HCT116 (cell line): ENCODE measurements around the gene HBP1. TPM values are rescaled to one million over a fixed set of nuclear protein-coding genes. Genes with fewer than 3 reads are reported as not detected.

Experiments
- ATAC-seq: fragments of 200-7000 bp; cut with Tn5 transposase; 2 replicates; pipeline ENCODE4 v1.9.1; 2020; ENCODE audit warnings: mild to moderate bottlenecking, moderate library complexity
- BruUV-seq: library from RNA; stranded (reverse); fragments of 400-500 nt; replicated peaks from 2 replicates; lab custom pipeline; 2021; lab: Mats Ljungman, UMichigan
- CTCF ChIA-PET: fragments of 300-600 bp; sonication (Branson Sonifier 250); formaldehyde crosslinking; loops from one replicate; lab custom pipeline; 2021; ENCODE audit warnings: antibody characterized with exemption; lab: Charles Lee
- POLR2A ChIA-PET: fragments of 300-600, 350-600 bp; sonication (Branson Sonifier 250); formaldehyde crosslinking; loops from one replicate; lab custom pipeline; 2021; ENCODE audit warnings: antibody characterized with exemption; lab: Charles Lee
- RAD21 ChIA-PET, 2 experiments: fragments of 300-600 bp; sonication (Branson Sonifier 250); formaldehyde crosslinking; loops; one replicate each; lab custom pipeline; 2023; ENCODE audit warnings: low total read pairs in 2 of 2; ENCODE audit not compliant: uncharacterized antibody in 2 of 2, unreplicated experiment in 2 of 2, low non-redundant PET in 1 of 2; lab: Charles Lee
- DNase-seq: peaks from one replicate; pipeline ENCODE4 v3.0.0-alpha.2; 2010; ENCODE audit warnings: low read depth, low spot score
- H2AFZ ChIP-seq: fragments of 200-600 bp; shearing (Covaris generic), sonication (generic); 2 replicates; pipeline ENCODE4 v1.6.1; 2017; ENCODE audit warnings: low read depth, mixed run types, mixed read lengths, antibody characterized with exemption, low read length; ENCODE audit not compliant: poor library complexity, severe bottlenecking
- H3K27ac ChIP-seq: 2 replicates; pipeline ENCODE4 v1.5.1; 2012; ENCODE audit warnings: low read depth, low read length
- H3K27me3 ChIP-seq: fragments of 200-600 bp; sonication (generic); 2 replicates; pipeline ENCODE4 v1.6.1; 2016; ENCODE audit warnings: mixed run types, low read length, mixed read lengths; ENCODE audit not compliant: insufficient read depth
- H3K36me3 ChIP-seq, 2 experiments: fragments of 200-500 bp in 1 of 2; fragments of 200-600 bp in 1 of 2; sonication (Bioruptor generic) in 1 of 2; sonication (generic) in 1 of 2; 2 replicates each; pipeline versions ENCODE4 v1.5.1 to v1.6.1; 2014 to 2016; ENCODE audit warnings: low read length in 2 of 2, inconsistent platforms in 1 of 2, mixed read lengths in 1 of 2, mixed run types in 1 of 2; ENCODE audit not compliant: insufficient read depth in 2 of 2, control insufficient read depth in 1 of 2
- H3K4me1 ChIP-seq, 2 experiments: fragments of 200-600 bp in 1 of 2; sonication (generic) in 1 of 2; 2 replicates each; pipeline versions ENCODE4 v1.5.1 to v1.6.1; 2012 to 2017; ENCODE audit warnings: low read length in 2 of 2, inconsistent platforms in 1 of 2, mild to moderate bottlenecking in 1 of 2, mixed read lengths in 1 of 2, mixed run types in 1 of 2, moderate library complexity in 1 of 2; ENCODE audit not compliant: insufficient read depth in 2 of 2, control insufficient read depth in 1 of 2
- H3K4me2 ChIP-seq: fragments of 200-600 bp; sonication (generic); 2 replicates; pipeline ENCODE4 v1.6.1; 2017; ENCODE audit warnings: mixed run types, low read length, mixed read lengths
- H3K4me3 ChIP-seq, 2 experiments: fragments of 200-600 bp in 1 of 2; sonication (generic) in 1 of 2; replicated peaks in 1 of 2; 2 replicates each; pipeline ENCODE4 v1.5.1; 2011 to 2016; ENCODE audit warnings: low read length in 2 of 2, control low read depth in 1 of 2, low read depth in 1 of 2, mild to moderate bottlenecking in 1 of 2, mixed read lengths in 1 of 2, mixed run types in 1 of 2
- H3K79me2 ChIP-seq: fragments of 200-600 bp; sonication (generic); 2 replicates; pipeline ENCODE4 v1.6.1; 2017; ENCODE audit warnings: mild to moderate bottlenecking, mixed run types, low read length, moderate library complexity, mixed read lengths; ENCODE audit not compliant: insufficient read depth
- H3K9ac ChIP-seq: fragments of 200-600 bp; sonication (generic); 2 replicates; pipeline ENCODE4 v1.6.1; 2016; ENCODE audit warnings: low read length, mixed read lengths
- H3K9me2 ChIP-seq: fragments of 200-600 bp; sonication (generic), shearing (Covaris generic); 2 replicates; pipeline ENCODE4 v1.6.1; 2017; ENCODE audit warnings: mixed run types, mild to moderate bottlenecking, moderate library complexity; ENCODE audit not compliant: insufficient read depth
- H3K9me3 ChIP-seq, 2 experiments: fragments of 200-500 bp in 1 of 2; fragments of 200-600 bp in 1 of 2; sonication (Bioruptor generic) in 1 of 2; sonication (generic) in 1 of 2; 2 replicates each; pipeline ENCODE4 v1.6.1; 2014 to 2017; ENCODE audit warnings: low read length in 2 of 2, mixed read lengths in 2 of 2, inconsistent platforms in 1 of 2, low read depth in 1 of 2, mild to moderate bottlenecking in 1 of 2, mixed run types in 1 of 2, moderate library complexity in 1 of 2; ENCODE audit not compliant: control insufficient read depth in 1 of 2, insufficient read depth in 1 of 2
- H4K20me1 ChIP-seq: fragments of 200-600 bp; sonication (generic), shearing (Covaris generic); 2 replicates; pipeline ENCODE4 v1.6.1; 2017; ENCODE audit warnings: mixed run types, mild to moderate bottlenecking, moderate library complexity; ENCODE audit not compliant: insufficient read depth
- CEBPB ChIP-seq: IDR thresholded peaks from 2 replicates; pipeline ENCODE4 v1.6.1; 2012; ENCODE audit warnings: low read depth
- CTCF ChIP-seq, 3 experiments: fragments of 200-600 bp in 1 of 3; sonication (generic) in 1 of 3; IDR thresholded peaks in 2 of 3; conservative IDR thresholded peaks in 1 of 3; 2 replicates each; pipeline ENCODE4 v1.5.1; 2012 to 2017; ENCODE audit warnings: low read depth in 2 of 3, low read length in 2 of 3, antibody characterized with exemption in 1 of 3, borderline replicate concordance in 1 of 3, control low read depth in 1 of 3, mild to moderate bottlenecking in 1 of 3, mixed read lengths in 1 of 3, mixed run types in 1 of 3, moderate library complexity in 1 of 3; ENCODE audit not compliant: insufficient read depth in 1 of 3
- EGR1 ChIP-seq: IDR thresholded peaks from 2 replicates; pipeline ENCODE4 v1.6.1; 2012; ENCODE audit warnings: low read depth
- FOSL1 ChIP-seq: IDR thresholded peaks from 2 replicates; pipeline ENCODE4 v1.6.1; 2012; ENCODE audit warnings: low read depth
- MAX ChIP-seq: IDR thresholded peaks from 2 replicates; pipeline ENCODE4 v1.6.1; 2012
- POLR2AphosphoS5 ChIP-seq: IDR thresholded peaks from 2 replicates; pipeline ENCODE4 v1.6.1; 2011; ENCODE audit warnings: mild to moderate bottlenecking, low read depth, low read length, moderate library complexity
- RAD21 ChIP-seq: IDR thresholded peaks from 2 replicates; pipeline ENCODE4 v1.6.1; 2012; ENCODE audit warnings: low read depth, mild to moderate bottlenecking
- SP1 ChIP-seq: IDR thresholded peaks from 2 replicates; pipeline ENCODE4 v1.6.1; 2012; ENCODE audit warnings: low read depth
- YY1 ChIP-seq: IDR thresholded peaks from 2 replicates; pipeline ENCODE4 v1.6.1; 2011; ENCODE audit warnings: low read length, low read depth, moderate library complexity, mild to moderate bottlenecking; ENCODE audit not compliant: insufficient replicate concordance; ENCODE audit errors: extremely low read depth
- intact Hi-C: fragments of 100-400 bp; cut with micrococcal nuclease; formaldehyde crosslinking; loops from 2 replicates; pipeline ENCODE4 v1.10.0; 2022
- total RNA-seq: library from RNA; stranded (reverse); gene quantifications from one replicate; pipeline ENCODE4 v1.2.1, GENCODE V29; 2021; ENCODE audit not compliant: unreplicated experiment

The HBP1 gene
- total RNA-seq, 1 experiment from 2014 or later, result 24.3 TPM

- peaks cover 5 to 18% of the 10 kb centered on the region in 2 experiments; a peak in 3 of 4 replicates for H3K4me1 ChIP-seq
Measured at GRCh38 chr7:107167483-107168232, 1.1 kb upstream of the HBP1 start.

More at GRCh38 chr7:107167483-107168232, 1.1 kb upstream of the HBP1 start:
- H2AFZ ChIP-seq, result peak overlapping the region; percentile 98
- peak overlapping the region; percentile 67 for H3K27ac ChIP-seq
- H3K79me2 ChIP-seq, result peaks cover 26% of the 10 kb centered on the region
- no peaks in the 10 kb centered on the region for H4K20me1 ChIP-seq
- intact Hi-C loops, result loop anchor here (5.0 kb wide), 1 partner anchor 505 kb away; the partner anchor contains the start of gene CCDC71L
- TF ChIP-seq EGR1 (peak; percentile 89), POLR2AphosphoS5 (peak; percentile 38; the same call in 1 of the 2 replicates), MAX (no peak), CEBPB (peak; percentile 85), FOSL1 (peak; percentile 18; the same call in 1 of the 2 replicates), YY1 (peak; percentile 76), RAD21 (no peak), SP1 (no peak; the same call in 1 of the 2 replicates), CTCF (IDR thresholded peaks at IDR 0.05 in 2 of 3, conservative IDR thresholded peaks at IDR 0.05 in 1 of 3; ENCODE audit: borderline replicate concordance in 1 of 3, insufficient read depth in 1 of 3, low read depth in 2 of 3, low read length in 2 of 3) (peak; percentile 3 to 39 (median 26); a peak in 3 of 6 replicates)
- ATAC-seq (no peak), DNase-seq (peak; percentile 61)
- POLR2A ChIA-PET, result interaction anchor here (0.5 to 2.4 kb wide), 7 partner anchors 12 to 713 kb away, joined by 3 to 11 read pairs (median 4); partner anchors contain the start of gene DUS4L
- peak overlapping the region; percentile 59 for H3K9ac ChIP-seq
- CTCF ChIA-PET, result interaction anchor here (1.1 to 3.1 kb wide), 7 partner anchors 16 to 712 kb away, joined by 5 to 17 read pairs (median 7); no protein-coding TSS in a partner anchor
- H3K4me3 ChIP-seq, result peak overlapping the region; percentile 48 to 67
- no peaks in the 10 kb centered on the region for H3K9me2 ChIP-seq
- RAD21 ChIA-PET, result no interaction called here
- H3K27me3 ChIP-seq, result no peaks in the 10 kb centered on the region
- TSS peak; percentile 85 for BruUV-seq
- H3K36me3 ChIP-seq, result no peaks in the 10 kb centered on the region
- peak overlapping the region; percentile 93 for H3K4me2 ChIP-seq
- H3K9me3 ChIP-seq, result no peaks in the 10 kb centered on the region
